GM12878 (cell line): ENCODE data around the gene OR2M3. TPM values are rescaled to one million over a fixed set of nuclear protein-coding genes. Genes with fewer than 3 reads are reported as not detected.

ENCODE experiments used
- ATAC-seq: fragments of 200-7000 bp; cut with Tn5 transposase; 3 replicates; pipeline ENCODE4 v1.9.1; 2020; ENCODE audit warnings: mild to moderate bottlenecking, moderate library complexity
- BruUV-seq: library from RNA; stranded (reverse); fragments of 400-500 nt; replicated peaks from 2 replicates; lab custom pipeline; 2021; lab: Mats Ljungman, UMichigan
- CTCF ChIA-PET: fragments of 300-600 bp; sonication (Branson Sonifier 250); formaldehyde crosslinking; extraction: SDS; loops from one replicate; lab custom pipeline; 2021; ENCODE audit warnings: inconsistent platforms; lab: Yijun Ruan, JAX
- POLR2A ChIA-PET: fragments of 350-600 bp; formaldehyde crosslinking; extraction: SDS; loops from one replicate; lab custom pipeline; 2021; ENCODE audit warnings: inconsistent platforms; lab: Charles Lee
- RAD21 ChIA-PET: fragments of 300-600 bp; sonication (Branson Sonifier 250); formaldehyde crosslinking; loops from one replicate; lab custom pipeline; 2023; ENCODE audit warnings: antibody characterized with exemption; ENCODE audit not compliant: unreplicated experiment; lab: Charles Lee
- SMC1A ChIA-PET: fragments of 300-600 bp; sonication (Branson Sonifier 250); formaldehyde crosslinking; loops from one replicate; lab custom pipeline; 2023; ENCODE audit not compliant: unreplicated experiment, uncharacterized antibody; lab: Charles Lee
- DNase-seq: peaks from one replicate; pipeline ENCODE4 v3.0.0-alpha.2; 2011; ENCODE audit warnings: low read depth, low spot score
- FAIRE-seq: peaks from 3 replicates; lab custom pipeline; 2011; peaks lifted over from hg19 to GRCh38; lab: Jason Lieb, UNC
- H2AFZ ChIP-seq: 2 replicates; pipeline ENCODE4 v1.6.0; 2011; ENCODE audit warnings: low read depth, low read length, control low read depth; ENCODE audit not compliant: control insufficient read depth
- H3K27ac ChIP-seq: 2 replicates; pipeline ENCODE4 v1.5.1; 2011; ENCODE audit warnings: control low read depth; ENCODE audit not compliant: control insufficient read depth, insufficient read depth
- H3K27me3 ChIP-seq, 2 experiments: replicated peaks in 1 of 2; 2 replicates each; pipeline versions ENCODE4 v1.6.0 to v1.6.1; 2011; ENCODE audit warnings: low read length in 1 of 2; ENCODE audit not compliant: control insufficient read depth in 2 of 2, insufficient read depth in 2 of 2
- H3K36me3 ChIP-seq, 2 experiments: 2 replicates each; pipeline ENCODE4 v1.5.1; 2011; ENCODE audit warnings: low read length in 1 of 2; ENCODE audit not compliant: control insufficient read depth in 2 of 2, insufficient read depth in 2 of 2
- H3K4me1 ChIP-seq: 2 replicates; pipeline ENCODE4 v1.6.1; 2011; ENCODE audit warnings: mild to moderate bottlenecking, low read length, moderate library complexity, mixed read lengths; ENCODE audit not compliant: control insufficient read depth, insufficient read depth
- H3K4me2 ChIP-seq: 2 replicates; pipeline ENCODE4 v1.6.0; 2011; ENCODE audit warnings: control low read depth; ENCODE audit not compliant: control insufficient read depth, insufficient read depth
- H3K4me3 ChIP-seq: fragments of 200-600 bp; sonication (generic); 2 replicates; pipeline ENCODE4 v1.5.1; 2016
- H3K79me2 ChIP-seq: 2 replicates; pipeline ENCODE4 v1.6.0; 2011; ENCODE audit warnings: low read length; ENCODE audit not compliant: control insufficient read depth, insufficient read depth
- H3K9ac ChIP-seq: 2 replicates; pipeline ENCODE4 v1.8.0; 2011; ENCODE audit warnings: low read length, control low read depth, mixed read lengths; ENCODE audit not compliant: control insufficient read depth, insufficient read depth
- H3K9me3 ChIP-seq: replicated peaks from 3 replicates; pipeline ENCODE4 v1.5.1; 2011; ENCODE audit warnings: mild to moderate bottlenecking, low read length; ENCODE audit not compliant: control insufficient read depth, insufficient read depth
- H4K20me1 ChIP-seq: 2 replicates; pipeline ENCODE4 v1.6.0; 2011; ENCODE audit not compliant: control insufficient read depth, insufficient read depth
- BCL3 ChIP-seq: IDR thresholded peaks from 2 replicates; pipeline ENCODE4 v1.6.1; 2011; ENCODE audit warnings: borderline replicate concordance, low read depth, mild to moderate bottlenecking, moderate library complexity, low read length; ENCODE audit not compliant: insufficient read depth, poor library complexity, severe bottlenecking
- BMI1 ChIP-seq: fragments of 450-650 bp; IDR thresholded peaks from 2 replicates; pipeline ENCODE4 v1.6.1; 2016; ENCODE audit warnings: mild to moderate bottlenecking, moderate library complexity, borderline replicate concordance
- EGR1 ChIP-seq, 2 experiments: IDR thresholded peaks; 1 replicate in 1 of 2; 2 replicates in 1 of 2; pipeline ENCODE4 v1.6.1; 2011 to 2012; ENCODE audit warnings: low read depth in 2 of 2, low read length in 2 of 2, borderline replicate concordance in 1 of 2, mild to moderate bottlenecking in 1 of 2, moderate library complexity in 1 of 2
- HDAC2 ChIP-seq: fragments of 200-600 bp; sonication (generic); IDR thresholded peaks from 2 replicates; pipeline ENCODE4 v1.6.1; 2017
- IKZF2 ChIP-seq, 2 experiments: fragments of 450-650 bp; IDR thresholded peaks; 2 replicates each; pipeline ENCODE4 v1.6.1; 2017; ENCODE audit warnings: mild to moderate bottlenecking in 2 of 2, moderate library complexity in 2 of 2
- IRF3 ChIP-seq: fragments of 450-650 bp; IDR thresholded peaks from 2 replicates; pipeline ENCODE4 v1.6.1; 2014; ENCODE audit warnings: mild to moderate bottlenecking
- LARP7 ChIP-seq: fragments of 450-650 bp; IDR thresholded peaks from 2 replicates; pipeline ENCODE4 v1.6.1; 2017; ENCODE audit warnings: mild to moderate bottlenecking
- NR2C1 ChIP-seq: fragments of 450-650 bp; IDR thresholded peaks from 2 replicates; pipeline ENCODE4 v1.6.1; 2017; ENCODE audit warnings: antibody characterized with exemption, mild to moderate bottlenecking, moderate library complexity
- RCOR1 ChIP-seq: conservative IDR thresholded peaks from 2 replicates; pipeline ENCODE4 v1.6.1; 2012; ENCODE audit warnings: low read depth, low read length, improper control_type of control experiment
- TARDBP ChIP-seq: IDR thresholded peaks from 2 replicates; pipeline ENCODE4 v1.6.1; 2016; ENCODE audit warnings: borderline replicate concordance
- ZBTB4 ChIP-seq: fragments of 450-650 bp; formaldehyde crosslinking; IDR thresholded peaks from 2 replicates; pipeline ENCODE4 v1.4.0; 2022; ENCODE audit warnings: mild to moderate bottlenecking, moderate library complexity
- ZNF274 ChIP-seq: IDR thresholded peaks from one replicate; pipeline ENCODE4 v1.8.0; 2011; ENCODE audit not compliant: insufficient read length, insufficient read depth
- ZSCAN29 ChIP-seq: fragments of 450-650 bp; IDR thresholded peaks from 2 replicates; pipeline ENCODE4 v1.6.1; 2017; ENCODE audit warnings: mild to moderate bottlenecking, moderate library complexity
- WGBS: methylation state at CpG from one replicate; pipeline ENCODE4 v1.1.6; 2016; ENCODE audit warnings: low lambda C conversion rate; ENCODE audit not compliant: insufficient replicate concordance, insufficient coverage; ENCODE audit errors: missing lambda C conversion rate; 5-methylcytosine and 5-hydroxymethylcytosine counted together
- in situ Hi-C: fragments of 300-500 bp; cut with MboI; formaldehyde crosslinking; loops from 9 replicates; pipeline ENCODE4 v1.14.3; 2018; ENCODE audit warnings: mixed read lengths
- intact Hi-C: fragments of 100-400 bp; cut with micrococcal nuclease; formaldehyde crosslinking; loops from one replicate; pipeline ENCODE4 v1.14.2; 2022; ENCODE audit not compliant: unreplicated experiment
- polyA plus RNA-seq, 11 experiments: library from polyadenylated mRNA; depleted of rRNA in 4 of 11; unstranded in 6 of 11; stranded (reverse) in 5 of 11; fragments of >200 nt; fragmentation: Nextera tagmentation in 4 of 11; fragmentation: Illumina TruSeq in 1 of 11; extraction: Ambion mirVana in 4 of 11; extraction: Trizol in 1 of 11; gene quantifications; 1 replicate in 1 of 11; 2 replicates in 10 of 11; pipeline versions ENCODE4 v1.2.1 to v1.2.3, GENCODE V29; 2011 to 2016; ENCODE audit warnings: inconsistent platforms in 2 of 11, missing spikeins in 2 of 11, low read depth in 1 of 11
- total RNA-seq, 4 experiments: library from RNA; depleted of rRNA in 3 of 4; stranded (reverse); fragments of >200 nt in 3 of 4; fragmentation: Illumina TruSeq in 1 of 4; extraction: Trizol in 1 of 4; gene quantifications; 2 replicates each; pipeline versions ENCODE4 v1.2.1 to v1.2.3, GENCODE V29; 2013 to 2021

The OR2M3 gene
- total and polyA plus RNA-seq, 10 of the 15 experiments (the other 5 are each of a cell fraction or from before 2014, with no cell fraction given) = 0.05 TPM; not detected in 9

- POLR2A ChIA-PET = no interaction called here
- SMC1A ChIA-PET = interaction anchor here (0.5 kb wide), 1 partner anchor 48 kb away, joined by 3 read pairs; no protein-coding TSS in a partner anchor
- H2AFZ ChIP-seq = no peak overlapping the region
- no peaks in the 10 kb centered on the region for H3K4me1 ChIP-seq
- H4K20me1 ChIP-seq = no peaks in the 10 kb centered on the region
- no peak overlapping the region for H3K4me3 ChIP-seq
- no peaks in the 10 kb centered on the region for H3K79me2 ChIP-seq
- CTCF ChIA-PET = interaction anchor here (1.2 kb wide), 1 partner anchor 87 kb away, joined by 3 read pairs; no protein-coding TSS in a partner anchor
- DNase-seq = no peak
- H3K4me2 ChIP-seq = no peak overlapping the region
- WGBS = 30% methylated on average over 1 of the region's 1 CpG
- H3K9ac ChIP-seq = no peak overlapping the region
- FAIRE-seq = no peak
- in situ Hi-C loops (no loop called here), intact Hi-C loops (no loop called here)
- H3K27me3 ChIP-seq = no peaks in the 10 kb centered on the region
- H3K27ac ChIP-seq = no peak overlapping the region
- no TSS peak for BruUV-seq
- no peaks in the 10 kb centered on the region for H3K36me3 ChIP-seq
- peak; percentile 69 for TF ChIP-seq BMI1
- TF ChIP-seq ZSCAN29 = no peak
- H3K9me3 ChIP-seq = no peaks in the 10 kb centered on the region
- RAD21 ChIA-PET = no interaction called here
- ATAC-seq = no peak
Observed at GRCh38 chr1:248155927-248156326, 41.1 kb upstream of the OR2M3 start.

- H4K20me1 ChIP-seq = no peaks in the 10 kb centered on the region
- FAIRE-seq (no peak), DNase-seq (no peak), ATAC-seq (no peak)
- H3K27me3 ChIP-seq = no peaks in the 10 kb centered on the region
- intact Hi-C loops = no loop called here
- no peak overlapping the region for H3K27ac ChIP-seq
- H3K4me1 ChIP-seq = no peaks in the 10 kb centered on the region
- WGBS = 45% methylated on average over 4 of the region's 4 CpGs
- no peaks in the 10 kb centered on the region for H3K36me3 ChIP-seq
- no peaks in the 10 kb centered on the region for H3K79me2 ChIP-seq
- no peak overlapping the region for H3K9ac ChIP-seq
- SMC1A ChIA-PET = no interaction called here
- RAD21 ChIA-PET = no interaction called here
- no peak overlapping the region for H2AFZ ChIP-seq
- no TSS peak for BruUV-seq
- in situ Hi-C loops = no loop called here
- POLR2A ChIA-PET = no interaction called here
- no peaks in the 10 kb centered on the region for H3K9me3 ChIP-seq
- no peak overlapping the region for H3K4me2 ChIP-seq
- CTCF ChIA-PET = no interaction called here
- no peak overlapping the region for H3K4me3 ChIP-seq
- no peak for TF ChIP-seq ZNF274
- no peak for TF ChIP-seq ZBTB4 (CRISPR knock-in tag)
- TF ChIP-seq IRF3 = no peak
- no peak for TF ChIP-seq LARP7
- no peak for TF ChIP-seq BCL3
- TF ChIP-seq HDAC2 = no peak
- no peak for TF ChIP-seq TARDBP
- TF ChIP-seq NR2C1 = no peak
- no peak for TF ChIP-seq IKZF2 (IDR thresholded peaks at IDR 0.05)
- TF ChIP-seq EGR1 (IDR thresholded peaks at IDR 0.05; ENCODE audit: borderline replicate concordance in 1 of 2, low read depth in 2 of 2, low read length in 2 of 2) = no peak
- TF ChIP-seq RCOR1 = no peak
- no peak for TF ChIP-seq ZSCAN29
Observed at GRCh38 chr1:248158758-248159157, 38.3 kb upstream of the OR2M3 start.
